Adrenal gland (tissue), 5 donors: ENCODE measurements around the gene GMDS.

Experiments used
- CTCF ChIP-seq, 6 experiments: fragments of 450-650 bp in 4 of 6; fragments of 200-600 bp in 2 of 6; sonication (generic) in 1 of 6; IDR thresholded peaks; 1 replicate in 5 of 6; 2 replicates in 1 of 6; pipeline versions ENCODE4 v1.5.1 to v1.8.0; 2016 to 2021; ENCODE audit warnings: antibody characterized with exemption in 6 of 6, mild to moderate bottlenecking in 2 of 6, moderate library complexity in 1 of 6
- POLR2A ChIP-seq, 2 donors: fragments of 450-650 bp; IDR thresholded peaks; one replicate each; pipeline ENCODE4 v1.6.1; 2017; ENCODE audit warnings: antibody characterized with exemption in 2 of 2, mild to moderate bottlenecking in 2 of 2, moderate library complexity in 1 of 2
- donor health status: DM: no; HTN: no; CAD: no.

GRCh38 chr6:2181567-2181966 is 63.8 kb downstream of the GMDS start:
- TF ChIP-seq CTCF (IDR thresholded peaks at IDR 0.05): no peak
- TF ChIP-seq POLR2A (IDR thresholded peaks at IDR 0.05): no peak
